Measurements from ENCODE around the gene CAPN7.
"Not testable (repeated sequence)": the region's sequence is repeated elsewhere in the genome, so short reads cannot be mapped to it uniquely, and the experiment has no call there.

Gene CAPN7

GRCh38 chr3:15160662-15161061 is 45.4 kb upstream of the CAPN7 start:
- no peaks in the 10 kb centered on the region for H3F3A ChIP-seq (ENCODE audit: insufficient read depth, low read length)
- H3K27ac ChIP-seq (ENCODE audit: low read length), result no peak overlapping the region
- H3K9me2 ChIP-seq (replicated peaks; ENCODE audit: insufficient read depth, low read length), result no peaks in the 10 kb centered on the region
- no peak overlapping the region for H3K4me3 ChIP-seq (ENCODE audit: low read length)
- no peak overlapping the region for H2AFZ ChIP-seq (ENCODE audit: low read length)
- H3K4me1 ChIP-seq (ENCODE audit: low read length), result peaks cover 4% of the 10 kb centered on the region; the same call in 1 of the 2 replicates
- H3K9ac ChIP-seq (ENCODE audit: low read length), result no peak overlapping the region
- H3K9me3 ChIP-seq (replicated peaks; ENCODE audit: insufficient read depth, low read length), result no peaks in the 10 kb centered on the region
- no peaks in the 10 kb centered on the region for H3K79me2 ChIP-seq (ENCODE audit: low read length)
- H3K36me3 ChIP-seq (replicated peaks; ENCODE audit: insufficient read depth, low read length), result no peaks in the 10 kb centered on the region
- no peak for DNase-seq
- H3K4me2 ChIP-seq (ENCODE audit: low read depth, low read length), result no peak overlapping the region
- no peaks in the 10 kb centered on the region for H4K20me1 ChIP-seq (ENCODE audit: insufficient read depth, low read length)
- no peaks in the 10 kb centered on the region; the same call in 1 of the 2 replicates for H3K27me3 ChIP-seq (replicated peaks; ENCODE audit: insufficient read depth, low read length)
- no peak for TF ChIP-seq CTCF (IDR thresholded peaks at IDR 0.05; ENCODE audit: low read length)
- TF ChIP-seq EZH2 (optimal IDR thresholded peaks at IDR 0.05; ENCODE audit: low read depth, low read length), result no peak
- TF ChIP-seq EZH2phosphoT487 (IDR thresholded peaks at IDR 0.05; ENCODE audit: low read length), result no peak

GRCh38 chr3:15161133-15161532 is 44.9 kb upstream of the CAPN7 start:
- Histone ChIP-seq H2AFZ (ENCODE audit: low read length) (no peak overlapping the region), H4K20me1 (ENCODE audit: insufficient read depth, low read length) (no peaks in the 10 kb centered on the region), H3K79me2 (ENCODE audit: low read length) (no peaks in the 10 kb centered on the region), H3K27ac (ENCODE audit: low read length) (no peak overlapping the region), H3K9ac (ENCODE audit: low read length) (no peak overlapping the region), H3F3A (ENCODE audit: insufficient read depth, low read length) (no peaks in the 10 kb centered on the region), H3K36me3 (replicated peaks; ENCODE audit: insufficient read depth, low read length) (no peaks in the 10 kb centered on the region), H3K9me2 (replicated peaks; ENCODE audit: insufficient read depth, low read length) (no peaks in the 10 kb centered on the region), H3K9me3 (replicated peaks; ENCODE audit: insufficient read depth, low read length) (no peaks in the 10 kb centered on the region), H3K4me3 (ENCODE audit: low read length) (no peak overlapping the region), H3K4me2 (ENCODE audit: low read depth, low read length) (no peak overlapping the region), H3K27me3 (replicated peaks; ENCODE audit: insufficient read depth, low read length) (no peaks in the 10 kb centered on the region; the same call in 1 of the 2 replicates), H3K4me1 (ENCODE audit: low read length) (peaks cover 4% of the 10 kb centered on the region; the same call in 1 of the 2 replicates)
- no peak for DNase-seq
- TF ChIP-seq CTCF (IDR thresholded peaks at IDR 0.05; ENCODE audit: low read length) (no peak), EZH2 (optimal IDR thresholded peaks at IDR 0.05; ENCODE audit: low read depth, low read length) (no peak), EZH2phosphoT487 (IDR thresholded peaks at IDR 0.05; ENCODE audit: low read length) (no peak)

- H3K9me3 ChIP-seq (replicated peaks; ENCODE audit: insufficient read depth, low read length); H3K4me2 ChIP-seq (ENCODE audit: low read depth, low read length); H3K36me3 ChIP-seq (replicated peaks; ENCODE audit: insufficient read depth, low read length); H4K20me1 ChIP-seq (ENCODE audit: insufficient read depth, low read length); H3K9me2 ChIP-seq (replicated peaks; ENCODE audit: insufficient read depth, low read length); H3K4me3 ChIP-seq (ENCODE audit: low read length); H3K9ac ChIP-seq (ENCODE audit: low read length); H3K4me1 ChIP-seq (ENCODE audit: low read length); DNase-seq; H2AFZ ChIP-seq (ENCODE audit: low read length); H3K27me3 ChIP-seq (replicated peaks; ENCODE audit: insufficient read depth, low read length); H3K79me2 ChIP-seq (ENCODE audit: low read length); H3K27ac ChIP-seq (ENCODE audit: low read length); H3F3A ChIP-seq (ENCODE audit: insufficient read depth, low read length): not testable (repeated sequence)
These were observed 42.4 kb upstream of the CAPN7 start for GRCh38 chr3:15163656-15164055.

- no peak overlapping the region for H2AFZ ChIP-seq (ENCODE audit: low read length)
- no peaks in the 10 kb centered on the region for H3K9me2 ChIP-seq (replicated peaks; ENCODE audit: insufficient read depth, low read length)
- H3K4me3 ChIP-seq (ENCODE audit: low read length), result no peak overlapping the region
- no peak overlapping the region for H3K4me2 ChIP-seq (ENCODE audit: low read depth, low read length)
- no peak overlapping the region for H3K27ac ChIP-seq (ENCODE audit: low read length)
- no peaks in the 10 kb centered on the region for H4K20me1 ChIP-seq (ENCODE audit: insufficient read depth, low read length)
- no peaks in the 10 kb centered on the region for H3K79me2 ChIP-seq (ENCODE audit: low read length)
- H3K36me3 ChIP-seq (replicated peaks; ENCODE audit: insufficient read depth, low read length), result no peaks in the 10 kb centered on the region
- no peaks in the 10 kb centered on the region for H3F3A ChIP-seq (ENCODE audit: insufficient read depth, low read length)
- H3K4me1 ChIP-seq (ENCODE audit: low read length), result peaks cover 4% of the 10 kb centered on the region; the same call in 1 of the 2 replicates
- peaks cover 6% of the 10 kb centered on the region; the same call in 1 of the 2 replicates for H3K27me3 ChIP-seq (replicated peaks; ENCODE audit: insufficient read depth, low read length)
- no peak for DNase-seq
- H3K9ac ChIP-seq (ENCODE audit: low read length), result no peak overlapping the region
- TF ChIP-seq CTCF (IDR thresholded peaks at IDR 0.05; ENCODE audit: low read length), result no peak
- TF ChIP-seq EZH2phosphoT487 (IDR thresholded peaks at IDR 0.05; ENCODE audit: low read length), result no peak
- TF ChIP-seq EZH2 (optimal IDR thresholded peaks at IDR 0.05; ENCODE audit: low read depth, low read length), result no peak
- no peaks in the 10 kb centered on the region for H3K9me3 ChIP-seq (replicated peaks; ENCODE audit: insufficient read depth, low read length)
These were observed 41.7 kb upstream of the CAPN7 start for GRCh38 chr3:15164340-15164739.
